ENCODE results near the gene MACROD1. TPM values are rescaled to one million over a fixed set of nuclear protein-coding genes. Genes with fewer than 3 reads are reported as not detected.

The MACROD1 gene
- total and polyA plus RNA-seq, 2 of the 13 experiments (the other 11 are each of a cell fraction or from before 2014, with no cell fraction given) = 23.1 to 34.5 TPM

- TF ChIP-seq ZNF160 (CRISPR knock-in tag; IDR thresholded peaks at IDR 0.05) (no peak), MED13 (CRISPR knock-in tag; IDR thresholded peaks at IDR 0.05) (no peak), CTCF (CRISPR knock-in tag; IDR thresholded peaks at IDR 0.05) (peak; percentile 89), ZNF232 (CRISPR knock-in tag; IDR thresholded peaks at IDR 0.05; ENCODE audit: borderline replicate concordance) (no peak), RAD21 (CRISPR knock-in tag; IDR thresholded peaks at IDR 0.05) (peak; percentile 80), ZNF687 (CRISPR knock-in tag; IDR thresholded peaks at IDR 0.05) (peak; percentile 30), BRCA1 (CRISPR knock-in tag; IDR thresholded peaks at IDR 0.05) (no peak), HMG20A (CRISPR knock-in tag; IDR thresholded peaks at IDR 0.05; ENCODE audit: borderline replicate concordance) (no peak), ZNF605 (CRISPR knock-in tag; IDR thresholded peaks at IDR 0.05) (peak; percentile 27; the same call in 1 of the 2 replicates), ZNF574 (CRISPR knock-in tag; IDR thresholded peaks at IDR 0.05) (no peak), PREB (CRISPR knock-in tag; IDR thresholded peaks at IDR 0.05) (no peak), ZNF619 (CRISPR knock-in tag; IDR thresholded peaks at IDR 0.05) (no peak), ZNF768 (CRISPR knock-in tag; IDR thresholded peaks at IDR 0.05) (no peak), ZNF350 (CRISPR knock-in tag; IDR thresholded peaks at IDR 0.05; ENCODE audit: borderline replicate concordance, low read depth) (no peak), CREM (IDR thresholded peaks at IDR 0.05) (no peak), CREM (CRISPR knock-in tag; IDR thresholded peaks at IDR 0.05) (no peak), ZBTB7B (CRISPR knock-in tag; IDR thresholded peaks at IDR 0.05) (0 out of 2 replicates have a peak, but pooled peaks have one; percentile 46), TFDP1 (CRISPR knock-in tag; IDR thresholded peaks at IDR 0.05; ENCODE audit: borderline replicate concordance) (no peak), EZH2 (conservative IDR thresholded peaks at IDR 0.05; ENCODE audit: low read depth, low read length) (no peak)
Measured at GRCh38 chr11:64148226-64148916, 17.5 kb downstream of the MACROD1 start (continued).

All from HepG2 (cell line).